Glutamatergic neuron (in vitro differentiated cells): Measurements from ENCODE around the gene EFHD2. TPM values are rescaled to one million over a fixed set of nuclear protein-coding genes. Genes with fewer than 3 reads are reported as not detected.

Experiments used
- DNase-seq: peaks from one replicate; pipeline ENCODE4 v3.0.0; 2022
- H3K27ac Mint-ChIP-seq: one replicate; pipeline ENCODE4 v1.8.0; 2020; ENCODE audit warnings: mild to moderate bottlenecking, mixed read lengths, inconsistent platforms; ENCODE audit not compliant: unreplicated experiment
- H3K27me3 Mint-ChIP-seq: one replicate; pipeline ENCODE4 v1.8.0; 2020; ENCODE audit warnings: mild to moderate bottlenecking, moderate library complexity, mixed read lengths, inconsistent platforms; ENCODE audit not compliant: unreplicated experiment
- H3K36me3 Mint-ChIP-seq: one replicate; pipeline ENCODE4 v1.8.0; 2020; ENCODE audit warnings: mild to moderate bottlenecking, mixed read lengths, inconsistent platforms; ENCODE audit not compliant: unreplicated experiment
- H3K4me1 Mint-ChIP-seq: one replicate; pipeline ENCODE4 v1.8.0; 2020; ENCODE audit warnings: mild to moderate bottlenecking, low read depth, mixed read lengths, inconsistent platforms; ENCODE audit not compliant: unreplicated experiment
- H3K4me3 Mint-ChIP-seq: one replicate; pipeline ENCODE4 v1.8.0; 2020; ENCODE audit warnings: mild to moderate bottlenecking, mixed read lengths, inconsistent platforms; ENCODE audit not compliant: unreplicated experiment
- H3K9me3 Mint-ChIP-seq: one replicate; pipeline ENCODE4 v1.8.0; 2020; ENCODE audit warnings: mild to moderate bottlenecking, moderate library complexity, mixed read lengths, inconsistent platforms; ENCODE audit not compliant: unreplicated experiment
- total RNA-seq: library from RNA; stranded (reverse); fragmentation: NEBNext Ultra II Directional; extraction: Animal tissue kit (Norgen Biotek cat#: 25700); gene quantifications from one replicate; pipeline ENCODE4 v1.2.1, GENCODE V29; 2021; ENCODE audit not compliant: unreplicated experiment
- TF ChIP-seq, protein P1 (sequence below): fragments of 200-600 bp; sonication (generic); IDR thresholded peaks from one replicate; pipeline ENCODE4 v1.5.0; 2021; ENCODE audit not compliant: partially characterized antibody, unreplicated experiment

EFHD2 gene
- total RNA-seq, 1 donor from 2014 or later = 2.6 TPM

DNA sequence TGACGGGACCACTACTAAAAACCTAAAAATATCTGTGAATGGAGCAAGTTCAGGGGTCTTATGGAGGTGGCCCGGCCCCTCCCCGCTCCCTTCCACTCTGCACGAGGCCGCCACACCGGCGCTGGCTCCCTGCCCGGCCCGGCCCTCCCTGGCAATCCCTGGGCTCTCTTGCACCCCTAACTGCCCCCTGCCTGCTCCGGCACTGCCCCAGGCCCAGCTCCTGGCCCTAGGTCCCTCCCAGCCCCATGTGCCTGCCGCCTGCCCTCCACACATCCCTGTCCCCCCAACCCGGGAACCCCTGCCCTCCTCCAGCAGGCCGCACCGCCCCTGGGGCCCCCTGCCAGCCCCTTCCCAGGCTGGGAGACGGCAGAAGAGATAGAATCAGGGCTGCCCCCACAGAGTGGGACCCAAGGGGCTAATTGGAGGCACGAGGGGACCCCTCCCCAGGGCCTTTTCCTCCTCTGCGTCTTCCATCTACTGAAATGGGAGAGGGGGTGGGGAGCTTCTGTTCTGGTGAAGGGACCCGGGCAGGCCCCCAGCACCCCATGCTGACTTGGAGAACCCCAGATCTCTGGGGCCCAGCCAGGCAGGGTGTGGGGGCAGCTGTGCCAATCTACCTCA, 19.2 kb downstream of the EFHD2 start:
- DNase-seq = no peak
- Mint-ChIP-seq H3K9me3 (peaks cover 5% of the 10 kb centered on the region), H3K4me1 (peaks cover 10% of the 10 kb centered on the region), H3K36me3 (no peaks in the 10 kb centered on the region), H3K4me3 (no peak overlapping the region), H3K27ac (no peak overlapping the region), H3K27me3 (peaks cover 10% of the 10 kb centered on the region)
- TF ChIP-seq, protein P1, sequence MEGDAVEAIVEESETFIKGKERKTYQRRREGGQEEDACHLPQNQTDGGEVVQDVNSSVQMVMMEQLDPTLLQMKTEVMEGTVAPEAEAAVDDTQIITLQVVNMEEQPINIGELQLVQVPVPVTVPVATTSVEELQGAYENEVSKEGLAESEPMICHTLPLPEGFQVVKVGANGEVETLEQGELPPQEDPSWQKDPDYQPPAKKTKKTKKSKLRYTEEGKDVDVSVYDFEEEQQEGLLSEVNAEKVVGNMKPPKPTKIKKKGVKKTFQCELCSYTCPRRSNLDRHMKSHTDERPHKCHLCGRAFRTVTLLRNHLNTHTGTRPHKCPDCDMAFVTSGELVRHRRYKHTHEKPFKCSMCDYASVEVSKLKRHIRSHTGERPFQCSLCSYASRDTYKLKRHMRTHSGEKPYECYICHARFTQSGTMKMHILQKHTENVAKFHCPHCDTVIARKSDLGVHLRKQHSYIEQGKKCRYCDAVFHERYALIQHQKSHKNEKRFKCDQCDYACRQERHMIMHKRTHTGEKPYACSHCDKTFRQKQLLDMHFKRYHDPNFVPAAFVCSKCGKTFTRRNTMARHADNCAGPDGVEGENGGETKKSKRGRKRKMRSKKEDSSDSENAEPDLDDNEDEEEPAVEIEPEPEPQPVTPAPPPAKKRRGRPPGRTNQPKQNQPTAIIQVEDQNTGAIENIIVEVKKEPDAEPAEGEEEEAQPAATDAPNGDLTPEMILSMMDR = no peak

GRCh38 chr1:15429701-15430149, 20.0 kb downstream of the EFHD2 start:
- TF ChIP-seq, protein P1 = no peak
- DNase-seq = no peak
- no peak overlapping the region for H3K27ac Mint-ChIP-seq
- peaks cover 10% of the 10 kb centered on the region for H3K4me1 Mint-ChIP-seq
- no peaks in the 10 kb centered on the region for H3K36me3 Mint-ChIP-seq
- H3K4me3 Mint-ChIP-seq = no peak overlapping the region
- peaks cover 8% of the 10 kb centered on the region for H3K27me3 Mint-ChIP-seq
- H3K9me3 Mint-ChIP-seq = peaks cover 5% of the 10 kb centered on the region

DNA sequence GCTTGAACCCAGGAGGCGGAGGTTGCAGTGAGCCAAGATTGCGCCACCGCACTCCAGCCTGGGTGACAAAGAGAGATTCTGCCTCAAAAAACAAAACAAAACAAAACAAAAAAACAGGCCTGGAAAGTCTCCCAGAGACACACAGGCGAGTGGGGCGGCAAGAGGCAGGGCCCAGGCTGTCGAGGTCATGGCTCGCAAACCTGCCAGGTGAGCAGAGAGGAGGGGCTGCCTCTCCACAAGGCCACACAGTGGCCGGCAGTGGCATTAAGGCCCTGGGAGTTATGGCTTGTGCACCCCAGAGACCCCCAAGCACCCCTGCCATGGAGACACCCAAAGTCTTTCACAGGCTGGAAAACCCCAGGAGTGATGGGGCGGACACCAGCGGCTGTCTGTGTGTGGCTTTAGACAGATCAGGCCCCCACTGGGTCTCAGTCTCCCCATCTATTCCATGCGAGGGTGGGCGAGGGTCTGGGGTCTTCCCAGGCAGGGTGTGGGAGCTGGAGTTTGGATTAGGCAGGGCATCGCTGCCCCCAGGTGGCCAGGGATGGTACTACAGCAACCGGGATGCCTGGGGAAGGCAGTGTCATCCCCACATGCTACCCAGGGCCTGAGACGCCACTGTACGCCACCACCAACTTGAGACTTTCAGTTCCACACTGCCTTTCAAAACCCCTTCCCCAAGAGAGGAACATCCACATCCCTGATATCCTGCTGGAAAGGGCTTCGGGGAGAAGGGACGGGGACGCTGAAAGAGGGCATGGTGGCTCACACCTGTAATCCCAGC, 21.3 kb downstream of the EFHD2 start:
- TF ChIP-seq, protein P1 = peak; percentile 95
- peak; percentile 92 for DNase-seq
- no peaks in the 10 kb centered on the region for H3K36me3 Mint-ChIP-seq
- H3K9me3 Mint-ChIP-seq = peaks cover 5% of the 10 kb centered on the region
- no peak overlapping the region for H3K27ac Mint-ChIP-seq
- peaks cover 9% of the 10 kb centered on the region for H3K4me1 Mint-ChIP-seq
- H3K4me3 Mint-ChIP-seq = no peak overlapping the region
- H3K27me3 Mint-ChIP-seq = peaks cover 10% of the 10 kb centered on the region

GRCh38 chr1:15431571-15431948, 21.9 kb downstream of the EFHD2 start:
- H3K27me3 Mint-ChIP-seq = peaks cover 6% of the 10 kb centered on the region
- peaks cover 5% of the 10 kb centered on the region for H3K4me1 Mint-ChIP-seq
- peaks cover 3% of the 10 kb centered on the region for H3K9me3 Mint-ChIP-seq
- TF ChIP-seq, protein P1 = no peak
- H3K36me3 Mint-ChIP-seq = no peaks in the 10 kb centered on the region
- H3K4me3 Mint-ChIP-seq = no peak overlapping the region
- H3K27ac Mint-ChIP-seq = no peak overlapping the region
- no peak for DNase-seq

- Mint-ChIP-seq H3K27me3 (peaks cover 4% of the 10 kb centered on the region), H3K4me3 (no peak overlapping the region), H3K4me1 (peaks cover 3% of the 10 kb centered on the region), H3K9me3 (peaks cover 3% of the 10 kb centered on the region), H3K36me3 (no peaks in the 10 kb centered on the region), H3K27ac (no peak overlapping the region)
- peak; percentile 46 for DNase-seq
- TF ChIP-seq, protein P1 = no peak
Measured at GRCh38 chr1:15432324-15432723, 22.6 kb downstream of the EFHD2 start.
